Jurkat, Clone E6-1 (cell line): ENCODE results near the gene HOXB6.

Source experiments
- DNase-seq: peaks from one replicate; pipeline ENCODE4 v3.0.0-alpha.2; 2011; ENCODE audit warnings: low read depth, low spot score
- H3K4me3 ChIP-seq: 2 replicates; pipeline ENCODE4 v1.5.1; 2011; ENCODE audit warnings: mild to moderate bottlenecking, low read length, control low read depth, moderate library complexity

HOXB6 gene

GRCh38 chr17:48550502-48551213 is 54.1 kb downstream of the HOXB6 start:
- H3K4me3 ChIP-seq = no peak overlapping the region
- DNase-seq = no peak

- no peak overlapping the region for H3K4me3 ChIP-seq
- DNase-seq = no peak
Measured at GRCh38 chr17:48549914-48550501, 54.8 kb downstream of the HOXB6 start.

- no peak overlapping the region for H3K4me3 ChIP-seq
- DNase-seq = no peak
Measured at GRCh38 chr17:48549281-48549630, 55.5 kb downstream of the HOXB6 start.

GRCh38 chr17:48548523-48549280 is 56.1 kb downstream of the HOXB6 start:
- no peak for DNase-seq
- H3K4me3 ChIP-seq = no peak overlapping the region

DNA sequence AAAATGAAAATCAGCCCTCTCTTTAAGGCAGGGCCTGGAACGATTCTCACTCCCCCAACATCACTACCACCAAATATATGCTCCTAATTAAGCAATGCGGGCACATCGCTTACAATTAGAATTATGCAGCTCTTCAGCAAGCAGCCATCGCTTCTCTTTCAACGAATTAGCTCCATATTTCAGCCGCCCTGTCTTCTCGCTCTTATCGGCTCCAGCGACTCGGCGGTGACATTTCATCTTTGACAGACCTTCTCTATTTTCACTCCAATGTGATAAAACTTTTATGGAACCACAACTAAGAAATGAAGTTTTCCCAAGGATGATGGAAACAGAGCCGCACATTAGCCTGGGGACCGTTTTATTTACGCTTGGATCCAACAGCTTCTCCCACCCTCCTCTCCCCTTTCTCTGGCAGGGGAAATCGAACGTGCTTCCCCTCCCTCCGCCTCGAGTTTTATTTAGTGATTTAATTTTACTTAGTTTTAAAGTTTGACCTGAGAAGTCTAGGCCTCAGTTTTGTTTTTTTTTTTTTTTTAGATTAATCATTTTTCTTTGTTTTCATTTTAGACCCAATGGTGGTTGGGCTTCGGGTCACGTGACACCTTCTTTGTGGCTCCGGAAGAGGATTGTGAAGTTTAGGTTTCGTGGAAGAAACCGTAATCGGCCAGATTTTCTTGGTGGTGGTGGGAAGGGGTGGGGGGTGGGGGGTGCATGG is 56.8 kb downstream of the HOXB6 start:
- H3K4me3 ChIP-seq = no peak overlapping the region

DNA sequence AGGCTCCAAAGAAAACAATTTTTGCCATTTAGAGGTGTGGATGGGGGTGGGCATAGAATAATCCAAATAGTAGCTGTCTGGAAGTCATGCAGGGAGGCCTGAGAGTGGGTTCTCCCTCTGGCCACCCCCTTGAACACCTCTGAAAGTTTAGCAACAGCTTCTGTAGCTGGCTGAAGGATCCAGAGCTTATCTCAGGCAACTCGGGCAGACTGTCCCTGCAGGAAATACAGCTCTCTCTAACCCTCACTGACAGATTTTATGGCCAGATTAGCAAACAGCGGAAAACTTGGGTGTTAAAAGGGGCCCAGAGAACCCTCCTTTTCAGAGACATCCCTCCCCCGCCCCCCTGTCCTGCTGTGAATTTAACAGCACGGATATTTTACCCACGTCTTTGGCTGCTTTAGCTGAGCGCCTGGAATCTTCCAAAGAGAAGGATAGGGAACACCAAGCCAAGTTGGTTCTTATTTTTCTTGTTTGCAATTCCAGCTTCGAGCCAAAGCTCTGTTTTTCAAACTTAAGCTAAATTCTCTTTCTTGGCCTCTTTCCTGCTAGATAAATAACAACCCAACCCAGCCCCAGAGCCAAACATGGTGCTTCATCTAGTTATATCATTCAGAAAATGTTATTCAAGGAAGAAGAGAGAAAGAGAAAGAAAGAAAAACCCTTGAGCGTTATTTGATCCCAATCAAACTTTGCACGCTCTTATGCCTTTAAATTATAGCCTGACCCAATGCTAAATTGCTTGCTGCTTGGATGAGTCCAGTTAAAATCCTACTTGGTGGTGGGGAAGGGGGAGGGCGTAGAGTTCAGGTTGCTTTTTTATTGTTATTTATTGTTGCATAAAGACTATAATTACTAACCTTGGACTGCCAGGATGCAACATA is 57.6 kb downstream of the HOXB6 start:
- DNase-seq = no peak
- no peak overlapping the region for H3K4me3 ChIP-seq

More for the DNA sequence above, 56.8 kb downstream of the HOXB6 start:
- no peak for DNase-seq

DNA sequence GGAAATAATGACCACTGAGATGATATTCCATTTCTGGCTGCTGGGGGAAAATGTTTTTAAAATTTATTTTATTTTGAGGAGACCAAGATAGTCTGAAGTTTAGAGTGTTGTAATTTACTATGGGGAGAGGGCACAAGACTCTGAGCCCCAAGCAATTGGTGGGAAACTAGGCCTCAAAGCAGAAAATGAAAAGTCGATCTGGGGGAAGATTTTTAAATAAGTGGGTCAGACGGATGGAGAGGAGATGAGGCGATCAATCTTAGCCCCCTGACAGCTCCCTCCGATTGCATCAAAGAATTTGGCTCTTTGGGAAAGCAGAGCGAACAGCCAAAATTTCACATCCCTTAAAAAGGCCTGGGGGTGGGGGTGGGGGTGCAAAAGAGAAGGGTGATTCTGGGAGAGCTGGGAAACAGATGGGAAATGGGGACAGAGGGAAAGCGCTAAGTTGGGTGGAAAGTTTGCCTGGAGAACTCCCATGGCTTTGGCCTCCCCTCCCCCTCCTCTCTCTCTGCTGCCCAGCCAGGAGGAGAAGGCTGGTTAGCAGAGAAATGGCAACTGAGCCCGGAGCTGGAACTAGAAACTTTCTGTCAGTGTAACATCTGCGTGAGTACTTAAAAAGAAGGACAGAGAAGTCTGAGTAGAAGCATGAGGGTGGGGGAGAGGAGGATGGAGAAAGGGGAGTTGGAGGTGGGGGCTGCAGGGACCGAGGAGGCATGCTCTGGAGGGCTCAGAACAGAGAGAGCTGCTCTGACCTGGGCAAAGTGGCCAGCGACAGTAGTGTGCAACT is 58.5 kb downstream of the HOXB6 start:
- no peak for DNase-seq
- no peak overlapping the region for H3K4me3 ChIP-seq
